ENCODE data around the gene MSGN1.

- TF ChIP-seq POLR2A (IDR thresholded peaks at IDR 0.05; ENCODE audit: borderline replicate concordance, extremely low read depth, insufficient read depth, insufficient read length), result no peak
- TF ChIP-seq ELF1 (IDR thresholded peaks at IDR 0.05; ENCODE audit: borderline replicate concordance, low read depth), result no peak
- TF ChIP-seq POLR2AphosphoS5 (IDR thresholded peaks at IDR 0.05; ENCODE audit: low read depth, low read length), result no peak
- TF ChIP-seq CTCF (IDR thresholded peaks at IDR 0.05 in 2 of 3, conservative IDR thresholded peaks at IDR 0.05 in 1 of 3; ENCODE audit: borderline replicate concordance in 1 of 3, insufficient read depth in 1 of 3, low read depth in 2 of 3, low read length in 2 of 3), result no peak
- TF ChIP-seq YY1 (IDR thresholded peaks at IDR 0.05; ENCODE audit: extremely low read depth, insufficient replicate concordance, low read depth, low read length), result no peak
Observed at GRCh38 chr2:17790536-17790935, 25.7 kb upstream of the MSGN1 start.

All from HCT116 (cell line).